Fibroblast of lung (primary cell): ENCODE results near the gene SP4.

Source experiments
- CTCF ChIP-seq, 2 donors: IDR thresholded peaks in 1 of 2; conservative IDR thresholded peaks in 1 of 2; 1 replicate in 1 of 2; 2 replicates in 1 of 2; pipeline ENCODE4 v1.5.1; 2011 to 2012; ENCODE audit warnings: low read length in 2 of 2, control low read depth in 1 of 2, inconsistent platforms in 1 of 2, low read depth in 1 of 2, mild to moderate bottlenecking in 1 of 2
- EZH2 ChIP-seq: IDR thresholded peaks from 2 replicates; pipeline ENCODE4 v1.5.1; 2012; ENCODE audit warnings: low read length, control low read depth, mild to moderate bottlenecking; ENCODE audit errors: missing control alignments

GRCh38 chr7:21429786-21430574 is 2.1 kb downstream of the SP4 start:
- TF ChIP-seq EZH2, result no peak
- TF ChIP-seq CTCF (conservative IDR thresholded peaks at IDR 0.05 in 1 of 2, IDR thresholded peaks at IDR 0.05 in 1 of 2; ENCODE audit: low read depth in 1 of 2, low read length in 2 of 2), result no peak
